CD4-positive, alpha-beta T cell treated with Interleukin-10 for 1 hour (primary cell): ENCODE data around the gene GNA12.
"Not testable (repeated sequence)": the region's sequence is repeated elsewhere in the genome, so short reads cannot be mapped to it uniquely, and the experiment has no call there.

Experiments used
- DNase-seq: peaks from one replicate; pipeline ENCODE4 v3.0.0-alpha.2; 2020

GNA12 gene

GRCh38 chr7:2688409-2689342 is 155.4 kb downstream of the GNA12 start:
- no peak for DNase-seq

- DNase-seq, result no peak
Measured at GRCh38 chr7:2687881-2688318, 156.2 kb downstream of the GNA12 start, which contains the start of gene AMZ1. Gene AMZ1, plus strand, starts transcription at chr7:2688202. Its CDS starts 12,250 bp downstream, at chr7:2700452.

GRCh38 chr7:2687338-2687869 is 156.7 kb downstream of the GNA12 start:
- no peak for DNase-seq

- DNase-seq, result no peak
Measured at GRCh38 chr7:2686101-2686500, 158.0 kb downstream of the GNA12 start.

- no peak for DNase-seq
Measured at GRCh38 chr7:2684501-2684900, 159.6 kb downstream of the GNA12 start.

- DNase-seq, result no peak
Measured at GRCh38 chr7:2681929-2682799, 161.9 kb downstream of the GNA12 start.

GRCh38 chr7:2680792-2681490 is 163.2 kb downstream of the GNA12 start:
- peak; percentile 54 for DNase-seq

GRCh38 chr7:2680256-2680655 is 163.9 kb downstream of the GNA12 start:
- no peak for DNase-seq

GRCh38 chr7:2679135-2680127 is 164.7 kb downstream of the GNA12 start:
- DNase-seq, result not testable (repeated sequence)

GRCh38 chr7:2678454-2678853 is 165.7 kb downstream of the GNA12 start:
- DNase-seq, result not testable (repeated sequence)
